Ectodermal cell (in vitro differentiated cells): ENCODE measurements around the gene RNF32.
"Not testable (repeated sequence)": the region's sequence is repeated elsewhere in the genome, so short reads cannot be mapped to it uniquely, and the experiment has no call there.

Source experiments
- H3K27ac ChIP-seq: 2 replicates; pipeline ENCODE4 v1.7.0; 2013; ENCODE audit warnings: mild to moderate bottlenecking, low read depth, low read length; ENCODE audit not compliant: insufficient read depth, poor library complexity, severe bottlenecking
- H3K27me3 ChIP-seq: 2 replicates; pipeline ENCODE4 v1.7.0; 2013; ENCODE audit warnings: mild to moderate bottlenecking, low read length; ENCODE audit not compliant: insufficient read depth, control insufficient read depth, poor library complexity, severe bottlenecking
- H3K36me3 ChIP-seq: one replicate; pipeline ENCODE4 v1.7.0; 2013; ENCODE audit warnings: low read length; ENCODE audit not compliant: control insufficient read depth, insufficient read depth
- H3K4me1 ChIP-seq: one replicate; pipeline ENCODE4 v1.7.0; 2013; ENCODE audit warnings: low read length; ENCODE audit not compliant: control insufficient read depth, insufficient read depth
- H3K4me3 ChIP-seq: 2 replicates; pipeline ENCODE4 v1.7.0; 2013; ENCODE audit warnings: low read depth, low read length, control low read depth; ENCODE audit not compliant: insufficient read depth
- H3K9me3 ChIP-seq: 2 replicates; pipeline ENCODE4 v1.7.0; 2013; ENCODE audit warnings: mild to moderate bottlenecking, low read length, moderate library complexity; ENCODE audit not compliant: control insufficient read depth
- whole genome bisulfite sequencing, 2 experiments: methylation state at CpG; one replicate each; pipeline ENCODE4 v1.1.7; 2013; ENCODE audit warnings: missing lambda C conversion rate in 2 of 2; 5-methylcytosine and 5-hydroxymethylcytosine counted together

The RNF32 gene

GRCh38 chr7:156693627-156694026 is 53.1 kb downstream of the RNF32 start:
- Histone ChIP-seq H3K36me3 (no peaks in the 10 kb centered on the region), H3K4me1 (no peaks in the 10 kb centered on the region), H3K27ac (no peak overlapping the region), H3K27me3 (no peaks in the 10 kb centered on the region), H3K4me3 (no peak overlapping the region), H3K9me3 (no peaks in the 10 kb centered on the region)
- WGBS, 2 experiments: 94 to 96% methylated on average over 3 of the region's 3 CpGs

GRCh38 chr7:156697283-156697682 is 56.7 kb downstream of the RNF32 start:
- H3K4me3 ChIP-seq, H3K27me3 ChIP-seq, H3K36me3 ChIP-seq, H3K9me3 ChIP-seq, H3K4me1 ChIP-seq, H3K27ac ChIP-seq: not testable (repeated sequence)
- 90 to 92% methylated on average over 9 of the region's 9 CpGs for WGBS, 2 experiments

GRCh38 chr7:156698512-156698911 is 57.9 kb downstream of the RNF32 start:
- 95 to 96% methylated on average over 4 of the region's 4 CpGs for WGBS, 2 experiments
- H3K4me1 ChIP-seq, H3K4me3 ChIP-seq, H3K27me3 ChIP-seq, H3K9me3 ChIP-seq, H3K27ac ChIP-seq, H3K36me3 ChIP-seq: not testable (repeated sequence)

- H3K4me3 ChIP-seq, H3K27ac ChIP-seq, H3K9me3 ChIP-seq, H3K4me1 ChIP-seq, H3K27me3 ChIP-seq, H3K36me3 ChIP-seq: not testable (repeated sequence)
- WGBS, 2 experiments: 83 to 87% methylated on average over 1 of the region's 1 CpG
These were observed 61.2 kb downstream of the RNF32 start for GRCh38 chr7:156701787-156702186.

- no peaks in the 10 kb centered on the region for H3K27me3 ChIP-seq
- no peaks in the 10 kb centered on the region for H3K4me1 ChIP-seq
- no peak overlapping the region for H3K4me3 ChIP-seq
- no peaks in the 10 kb centered on the region for H3K36me3 ChIP-seq
- H3K9me3 ChIP-seq: no peaks in the 10 kb centered on the region
- no peak overlapping the region for H3K27ac ChIP-seq
These were observed 61.8 kb downstream of the RNF32 start for GRCh38 chr7:156702399-156702798.

GRCh38 chr7:156703209-156703608 is 62.6 kb downstream of the RNF32 start:
- H3K4me1 ChIP-seq: no peaks in the 10 kb centered on the region
- H3K27me3 ChIP-seq: no peaks in the 10 kb centered on the region
- H3K4me3 ChIP-seq: no peak overlapping the region
- H3K27ac ChIP-seq: no peak overlapping the region
- H3K9me3 ChIP-seq: no peaks in the 10 kb centered on the region
- 93 to 98% methylated on average over 4 of the region's 4 CpGs for WGBS, 2 experiments
- H3K36me3 ChIP-seq: no peaks in the 10 kb centered on the region

GRCh38 chr7:156703773-156704482 is 63.4 kb downstream of the RNF32 start:
- Histone ChIP-seq H3K27ac (no peak overlapping the region), H3K9me3 (no peaks in the 10 kb centered on the region), H3K4me3 (no peak overlapping the region), H3K4me1 (no peaks in the 10 kb centered on the region), H3K27me3 (no peaks in the 10 kb centered on the region), H3K36me3 (no peaks in the 10 kb centered on the region)
- WGBS, 2 experiments: 82 to 83% methylated on average over 5 of the region's 5 CpGs

- WGBS, 2 experiments: 88 to 98% methylated on average over 4 of the region's 4 CpGs
- no peaks in the 10 kb centered on the region for H3K27me3 ChIP-seq
These were observed 81.7 kb downstream of the RNF32 start for GRCh38 chr7:156722043-156722826.

GRCh38 chr7:156725073-156725472 is 84.5 kb downstream of the RNF32 start:
- WGBS, 2 experiments: 81 to 84% methylated on average over 5 of the region's 5 CpGs
- no peaks in the 10 kb centered on the region for H3K36me3 ChIP-seq
- no peak overlapping the region for H3K4me3 ChIP-seq
- no peaks in the 10 kb centered on the region for H3K9me3 ChIP-seq
- H3K27ac ChIP-seq: no peak overlapping the region
- H3K4me1 ChIP-seq: peaks cover 2% of the 10 kb centered on the region
- H3K27me3 ChIP-seq: no peaks in the 10 kb centered on the region

More at GRCh38 chr7:156722043-156722826, 81.7 kb downstream of the RNF32 start:
- no peak overlapping the region for H3K27ac ChIP-seq
- H3K4me3 ChIP-seq: no peak overlapping the region
- H3K36me3 ChIP-seq: no peaks in the 10 kb centered on the region
- no peaks in the 10 kb centered on the region for H3K9me3 ChIP-seq
- peaks cover 2% of the 10 kb centered on the region for H3K4me1 ChIP-seq

- Histone ChIP-seq H3K27ac (no peak overlapping the region), H3K9me3 (no peaks in the 10 kb centered on the region), H3K4me3 (no peak overlapping the region), H3K4me1 (peaks cover 2% of the 10 kb centered on the region), H3K36me3 (no peaks in the 10 kb centered on the region), H3K27me3 (no peaks in the 10 kb centered on the region)
These were observed 85.4 kb downstream of the RNF32 start for GRCh38 chr7:156725936-156726335.
